ENCODE results near the gene INSM2. TPM values are rescaled to one million over a fixed set of nuclear protein-coding genes. Genes with fewer than 3 reads are reported as not detected.

Gene INSM2
- total RNA-seq, 3 donors from 2014 or later (not counting 1 experiment from before 2014, with no cell fraction given), result not detected

- H3K9me3 Mint-ChIP-seq, result no peaks in the 10 kb centered on the region
- intact Hi-C loops (cut with micrococcal nuclease), result no loop called here
- peaks cover 32 to 36% of the 10 kb centered on the region in 2 donors for H3K27me3 Mint-ChIP-seq (ENCODE audit: low read depth in 2 of 2)
- 15% methylated on average over 36 of the region's 37 CpGs for WGBS (ENCODE audit: insufficient coverage)
- no peak overlapping the region for H3K4me3 ChIP-seq (ENCODE audit: low read length)
- ATAC-seq (no peak), DNase-seq (no peak)
- TF ChIP-seq CTCF (IDR thresholded peaks at IDR 0.05), result no peak
- H3K9me3 ChIP-seq (ENCODE audit: control insufficient read depth, insufficient read depth, low read length), result peaks cover 3% of the 10 kb centered on the region
- H3K27ac Mint-ChIP-seq, result no peak overlapping the region
- H3K36me3 Mint-ChIP-seq, result no peaks in the 10 kb centered on the region
- no peak overlapping the region for H3K27ac ChIP-seq (ENCODE audit: low read length)
- peaks cover 38% of the 10 kb centered on the region for H3K27me3 ChIP-seq (ENCODE audit: control insufficient read depth, insufficient read depth, low read length)
- peaks cover 19% of the 10 kb centered on the region for H3K4me1 ChIP-seq (ENCODE audit: control insufficient read depth, insufficient read depth, low read length)
- peaks cover 6 to 17% of the 10 kb centered on the region in 2 donors for H3K4me1 Mint-ChIP-seq
- H3K4me3 Mint-ChIP-seq, result peak overlapping the region; percentile 79
- no peaks in the 10 kb centered on the region for H3K36me3 ChIP-seq (ENCODE audit: control insufficient read depth, insufficient read depth, low read length)
Measured at GRCh38 chr14:35535483-35536112, 1.6 kb downstream of the INSM2 start.

GRCh38 chr14:35539969-35540368 is 6.0 kb downstream of the INSM2 start:
- no peak overlapping the region for H3K4me3 ChIP-seq (ENCODE audit: low read length)
- Mint-ChIP-seq H3K4me1 (peaks cover 0 to 4% of the 10 kb centered on the region in 2 donors), H3K4me3 (no peak overlapping the region), H3K9me3 (no peaks in the 10 kb centered on the region), H3K27me3 (ENCODE audit: low read depth in 2 of 2) (peaks cover 10 to 13% of the 10 kb centered on the region in 2 donors), H3K36me3 (no peaks in the 10 kb centered on the region), H3K27ac (no peak overlapping the region)
- H3K9me3 ChIP-seq (ENCODE audit: control insufficient read depth, insufficient read depth, low read length), result peaks cover 3% of the 10 kb centered on the region
- intact Hi-C loops (cut with micrococcal nuclease), result no loop called here
- peaks cover 10% of the 10 kb centered on the region for H3K27me3 ChIP-seq (ENCODE audit: control insufficient read depth, insufficient read depth, low read length)
- no peak for TF ChIP-seq CTCF (IDR thresholded peaks at IDR 0.05)
- H3K36me3 ChIP-seq (ENCODE audit: control insufficient read depth, insufficient read depth, low read length), result no peaks in the 10 kb centered on the region
- no peak overlapping the region for H3K27ac ChIP-seq (ENCODE audit: low read length)
- WGBS (ENCODE audit: insufficient coverage), result 13% methylated on average over 1 of the region's 2 CpGs
- ATAC-seq, result no peak
- H3K4me1 ChIP-seq (ENCODE audit: control insufficient read depth, insufficient read depth, low read length), result peaks cover 9% of the 10 kb centered on the region
- DNase-seq, result no peak

GRCh38 chr14:35543006-35543405 is 9.0 kb downstream of the INSM2 start:
- no peak overlapping the region for H3K4me3 Mint-ChIP-seq
- DNase-seq (no peak), ATAC-seq (no peak)
- Histone ChIP-seq H3K4me1 (ENCODE audit: control insufficient read depth, insufficient read depth, low read length) (no peaks in the 10 kb centered on the region), H3K4me3 (ENCODE audit: low read length) (no peak overlapping the region), H3K27me3 (ENCODE audit: control insufficient read depth, insufficient read depth, low read length) (no peaks in the 10 kb centered on the region), H3K36me3 (ENCODE audit: control insufficient read depth, insufficient read depth, low read length) (peaks cover 1% of the 10 kb centered on the region), H3K27ac (ENCODE audit: low read length) (no peak overlapping the region), H3K9me3 (ENCODE audit: control insufficient read depth, insufficient read depth, low read length) (no peaks in the 10 kb centered on the region)
- no peaks in the 10 kb centered on the region for H3K9me3 Mint-ChIP-seq
- H3K36me3 Mint-ChIP-seq, result peaks cover 2% of the 10 kb centered on the region
- H3K27ac Mint-ChIP-seq, result no peak overlapping the region
- 100% methylated on average over 4 of the region's 5 CpGs for WGBS (ENCODE audit: insufficient coverage)
- TF ChIP-seq CTCF (IDR thresholded peaks at IDR 0.05), result no peak
- intact Hi-C loops (cut with micrococcal nuclease), result no loop called here
- no peaks in the 10 kb centered on the region for H3K27me3 Mint-ChIP-seq (ENCODE audit: low read depth in 2 of 2)
- no peaks in the 10 kb centered on the region for H3K4me1 Mint-ChIP-seq

- Mint-ChIP-seq H3K36me3 (peaks cover 8% of the 10 kb centered on the region), H3K4me3 (no peak overlapping the region), H3K27me3 (ENCODE audit: low read depth in 2 of 2) (no peaks in the 10 kb centered on the region), H3K4me1 (no peaks in the 10 kb centered on the region), H3K27ac (no peak overlapping the region), H3K9me3 (no peaks in the 10 kb centered on the region)
- H3K27ac ChIP-seq (ENCODE audit: low read length), result no peak overlapping the region
- DNase-seq (no peak), ATAC-seq (no peak)
- H3K4me3 ChIP-seq (ENCODE audit: low read length), result no peak overlapping the region
- H3K36me3 ChIP-seq (ENCODE audit: control insufficient read depth, insufficient read depth, low read length), result peaks cover 3% of the 10 kb centered on the region
- intact Hi-C loops (cut with micrococcal nuclease), result no loop called here
- no peaks in the 10 kb centered on the region for H3K27me3 ChIP-seq (ENCODE audit: control insufficient read depth, insufficient read depth, low read length)
- WGBS (ENCODE audit: insufficient coverage), result 100% methylated on average over 1 of the region's 4 CpGs
- H3K4me1 ChIP-seq (ENCODE audit: control insufficient read depth, insufficient read depth, low read length), result no peaks in the 10 kb centered on the region
- no peak for TF ChIP-seq CTCF (IDR thresholded peaks at IDR 0.05)
- H3K9me3 ChIP-seq (ENCODE audit: control insufficient read depth, insufficient read depth, low read length), result no peaks in the 10 kb centered on the region
Measured at GRCh38 chr14:35549551-35549950, 15.6 kb downstream of the INSM2 start.
